SH-SY5Y (cell line): ENCODE results near the gene MKX.

Source experiments
- GATA2 ChIP-seq: IDR thresholded peaks from 2 replicates; pipeline ENCODE4 v1.6.1; 2011; ENCODE audit warnings: mild to moderate bottlenecking, low read depth, low read length
- GATA3 ChIP-seq: IDR thresholded peaks from 2 replicates; pipeline ENCODE4 v1.6.1; 2011; ENCODE audit warnings: low read depth, mild to moderate bottlenecking, low read length, moderate library complexity

GRCh38 chr10:27642023-27642589 is 103.5 kb downstream of the MKX start:
- no peak for TF ChIP-seq GATA2
- TF ChIP-seq GATA3, result no peak
